GM18520 (cell line): ENCODE data around the gene OR2T11.
"Not testable (repeated sequence)": the region's sequence is repeated elsewhere in the genome, so short reads cannot be mapped to it uniquely, and the experiment has no call there.

ENCODE experiments used
- ATAC-seq: cut with Tn5 transposase; IDR thresholded peaks from one replicate; pipeline ENCODE4 v1.9.1; 2021; ENCODE audit not compliant: unreplicated experiment

OR2T11 gene

DNA sequence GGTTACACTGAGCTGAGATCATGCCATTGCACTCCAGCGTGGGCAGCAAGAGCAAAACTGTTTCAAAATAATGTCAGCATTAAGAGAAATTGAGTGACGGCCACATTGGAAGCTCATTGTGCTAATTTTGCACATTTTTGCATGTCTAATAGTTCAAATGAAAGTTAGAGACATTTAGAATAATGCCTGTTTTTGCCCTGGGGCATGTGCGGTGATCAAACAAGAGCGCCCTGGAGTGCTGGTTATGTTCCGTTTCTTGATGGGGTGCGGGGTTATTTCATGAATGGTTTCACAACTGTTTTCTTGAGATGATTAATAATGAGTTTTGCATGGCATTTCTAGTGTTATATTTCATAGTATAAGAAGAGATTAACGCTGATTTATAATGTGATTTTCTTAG lies 13.1 kb downstream of the OR2T11 start:
- ATAC-seq: no peak

DNA sequence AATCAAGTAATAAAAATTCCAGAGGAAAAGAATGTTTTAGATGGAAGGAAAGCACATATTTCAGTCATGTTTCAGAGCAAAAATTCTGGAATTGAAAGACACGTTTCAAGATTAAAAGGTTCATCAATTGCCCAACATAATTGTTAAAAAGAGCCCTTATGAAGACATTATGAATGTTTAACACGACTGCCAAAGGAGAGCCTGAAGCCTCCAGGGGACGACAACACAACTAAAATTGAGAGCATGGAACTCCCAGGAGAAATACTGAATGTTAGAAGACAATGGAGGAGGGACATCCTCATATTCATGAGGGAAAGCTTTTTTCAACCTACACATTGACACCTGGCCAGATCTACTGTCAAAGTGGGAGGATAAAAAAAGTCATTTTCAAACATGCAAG lies 16.0 kb downstream of the OR2T11 start:
- ATAC-seq: no peak

DNA sequence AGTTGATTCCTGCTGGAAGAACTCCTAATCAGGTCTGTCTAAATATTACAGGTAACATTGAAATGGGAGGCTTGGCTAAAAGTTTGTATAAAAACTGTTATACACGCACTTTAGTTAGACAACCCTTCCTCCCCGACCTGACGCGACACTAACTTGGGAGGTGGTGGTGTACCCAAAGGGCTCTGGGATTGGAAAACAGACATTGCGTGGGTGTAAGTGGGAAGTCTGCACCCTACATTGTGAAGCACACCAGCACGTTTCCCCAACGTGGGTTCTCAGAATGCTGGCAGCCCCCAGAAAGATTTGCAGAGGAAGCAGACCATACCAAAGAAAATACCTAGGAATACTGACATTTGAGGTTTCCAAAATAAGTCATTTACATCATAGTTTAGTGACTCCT lies 16.8 kb downstream of the OR2T11 start:
- ATAC-seq: no peak

DNA sequence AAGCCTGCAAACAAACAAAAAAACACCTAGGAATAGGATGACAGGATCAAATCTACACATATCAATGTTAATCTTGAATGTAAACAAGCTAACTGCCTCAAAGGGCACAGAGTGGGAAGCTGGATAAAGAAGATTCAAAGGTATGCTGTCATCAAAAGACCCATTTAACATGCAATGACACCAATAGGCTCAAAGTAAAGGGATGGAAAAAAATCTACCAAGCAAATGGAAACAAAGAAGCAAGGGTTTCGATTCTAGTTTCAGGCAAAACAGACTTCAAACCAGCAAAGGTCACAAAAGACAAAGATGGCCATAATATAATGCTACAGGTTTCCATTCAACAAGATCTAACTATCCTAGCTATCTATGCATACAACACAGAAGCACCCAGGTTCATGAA lies 21.1 kb downstream of the OR2T11 start:
- ATAC-seq: no peak

DNA sequence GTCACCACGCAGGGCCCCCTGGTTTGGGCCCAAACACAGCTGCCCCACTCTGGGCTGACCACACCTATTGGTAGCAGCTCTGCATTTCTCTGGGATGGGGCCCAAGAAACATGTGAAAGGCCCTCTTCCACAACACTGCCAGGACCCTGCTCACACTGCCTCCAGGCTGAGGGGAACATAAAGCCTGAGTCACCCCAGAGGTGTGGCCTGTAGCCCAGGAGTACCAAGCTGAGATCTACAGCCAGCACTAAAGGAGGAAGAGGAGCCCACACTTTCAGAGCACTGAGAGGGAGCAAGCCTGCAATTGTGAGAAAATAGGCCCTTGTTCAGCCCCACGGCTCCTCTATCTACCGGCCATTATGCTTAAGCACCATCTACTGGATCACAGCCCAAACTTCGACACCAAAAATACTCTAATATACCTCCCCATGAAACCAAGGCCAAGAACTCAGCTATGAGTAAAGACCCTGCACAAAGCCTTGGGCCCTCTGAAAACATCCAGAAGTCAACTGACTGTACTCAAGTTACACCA lies 22.9 kb downstream of the OR2T11 start:
- no peak for ATAC-seq

DNA sequence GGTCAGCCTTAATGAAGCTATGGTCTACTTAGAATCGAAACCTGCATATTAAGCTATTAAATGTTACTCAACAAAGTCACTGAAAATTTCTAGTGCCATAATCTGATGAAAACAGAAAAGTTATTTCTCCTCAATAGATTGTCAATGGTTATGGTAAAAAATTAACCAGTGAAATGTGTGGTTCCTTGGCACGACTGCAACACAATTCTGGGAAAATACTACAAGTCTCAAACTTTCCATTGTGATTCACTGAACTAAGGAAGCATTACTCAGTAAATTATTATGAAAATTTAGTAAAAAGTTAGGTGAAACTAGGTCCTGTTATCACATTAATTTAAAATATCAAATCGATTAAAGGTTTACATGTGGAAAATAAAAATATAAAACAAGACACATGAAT lies 24.6 kb downstream of the OR2T11 start:
- no peak for ATAC-seq

DNA sequence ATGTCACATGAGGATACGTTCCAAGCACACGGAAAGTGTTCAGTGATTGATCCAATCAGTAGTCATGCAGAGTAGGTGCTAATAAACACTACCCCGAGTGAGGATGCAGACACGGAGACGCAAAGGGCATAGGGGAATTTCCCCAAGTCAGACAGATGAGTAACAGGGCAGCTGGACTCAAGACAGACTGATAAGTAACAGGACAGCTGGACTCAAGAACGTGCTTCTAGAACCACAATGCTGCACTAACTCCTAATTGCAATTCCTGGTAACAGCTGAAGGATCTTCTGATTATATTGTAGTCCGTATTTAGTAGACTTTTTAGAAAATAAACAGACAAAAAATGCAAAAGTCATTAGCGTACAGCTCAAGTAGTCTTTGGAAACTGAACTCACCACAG lies 35.5 kb downstream of the OR2T11 start:
- ATAC-seq: no peak

DNA sequence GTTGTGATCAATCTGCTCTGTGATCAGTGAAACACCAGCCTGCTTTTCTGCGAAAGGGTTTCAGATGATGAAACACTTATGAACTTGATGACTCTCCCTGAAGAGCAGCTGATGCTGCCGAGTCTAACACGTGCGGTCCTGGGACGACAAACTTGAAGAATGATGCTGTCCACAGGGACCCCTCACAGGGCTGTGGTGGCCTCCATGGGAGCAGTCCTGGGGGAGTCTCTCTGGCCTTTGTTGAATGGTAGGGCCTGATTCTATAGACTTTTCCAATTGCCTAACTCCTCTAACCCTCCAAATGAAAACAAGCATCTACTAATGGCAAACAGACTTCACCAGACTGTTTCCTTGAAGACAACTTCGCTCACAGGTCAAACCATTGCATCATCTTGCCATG lies 37.3 kb downstream of the OR2T11 start, which contains the start of gene OR2T10:
TSS of gene OR2T10 (minus strand) at position 112 of the 400 bp plus-strand sequence. CDS start 3,932 bp downstream, outside the sequence.
- no peak for ATAC-seq

DNA sequence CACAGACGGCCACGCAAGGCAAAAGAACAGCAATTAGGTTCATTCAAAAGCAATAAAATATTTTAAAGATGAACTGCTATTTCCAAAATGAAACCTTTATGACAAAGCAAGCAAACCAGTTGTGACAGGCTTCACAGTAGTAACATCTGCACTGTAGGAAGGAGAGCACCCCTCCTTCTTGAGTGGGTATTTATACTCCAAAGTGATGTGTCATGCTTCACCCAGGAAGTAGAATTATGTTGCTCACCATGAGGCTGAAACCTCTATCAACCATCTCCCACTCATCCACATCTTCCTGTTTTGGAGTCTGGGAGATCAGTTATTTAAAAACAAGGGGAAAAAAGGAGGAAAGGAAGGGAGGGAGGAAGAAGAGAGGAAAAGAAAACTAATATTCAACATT lies 38.3 kb downstream of the OR2T11 start:
- ATAC-seq: no peak

DNA sequence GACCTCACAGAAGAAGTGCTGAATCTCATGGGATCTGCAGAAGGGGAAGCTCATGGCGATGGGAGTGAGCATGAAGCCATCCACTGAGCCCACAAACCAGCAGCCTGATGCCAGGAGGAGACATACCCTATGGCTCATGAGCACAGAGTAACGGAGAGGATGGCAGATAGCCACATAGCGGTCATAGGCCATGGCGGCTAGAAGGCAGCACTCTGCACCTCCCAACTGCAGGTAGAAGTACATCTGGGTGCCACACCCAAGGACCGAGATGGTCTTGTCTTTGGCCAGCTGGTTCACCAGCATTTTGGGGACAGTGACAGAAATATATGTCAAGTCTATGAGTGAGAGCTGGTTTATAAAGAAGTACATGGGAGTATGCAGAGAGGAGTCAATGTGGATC lies 41.7 kb downstream of the OR2T11 start:
- ATAC-seq: no peak

DNA sequence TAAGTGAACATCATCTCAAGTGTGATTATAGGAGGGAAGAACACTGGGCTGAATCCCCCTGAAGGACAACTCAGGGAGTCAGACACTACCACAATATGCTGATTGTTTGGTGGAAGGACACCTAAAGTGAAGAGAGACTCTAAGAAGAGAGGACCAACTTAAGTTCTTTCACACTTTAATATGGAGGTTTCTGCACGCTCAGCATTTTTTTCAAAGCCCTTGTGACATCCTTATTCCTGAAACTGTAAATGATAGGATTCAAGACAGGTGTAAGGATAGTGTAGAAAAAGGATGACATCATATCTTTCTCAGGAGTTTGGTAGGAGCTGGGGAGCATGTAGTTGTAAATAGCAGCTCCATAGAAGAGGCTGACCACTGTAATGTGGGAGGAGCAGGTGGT lies 42.2 kb downstream of the OR2T11 start:
- no peak for ATAC-seq

DNA sequence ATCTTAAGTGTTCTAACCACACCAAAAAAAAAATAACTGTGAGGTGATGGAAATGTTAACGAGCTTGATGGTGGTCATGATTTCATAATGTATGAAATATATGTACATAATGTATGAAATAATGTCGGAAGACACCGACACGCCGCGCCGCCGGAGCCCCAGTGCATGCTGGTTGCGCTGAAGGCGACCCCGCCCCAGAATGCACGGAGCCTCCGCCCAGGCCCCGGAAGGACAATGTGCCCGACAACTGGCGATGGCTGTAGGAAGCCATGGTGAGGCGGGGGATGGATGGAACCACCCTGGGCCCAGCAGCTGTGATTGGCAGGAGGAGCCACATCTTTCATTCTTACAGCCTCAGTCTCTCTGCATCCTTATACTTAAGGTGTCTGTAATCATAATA lies 44.8 kb downstream of the OR2T11 start:
- no peak for ATAC-seq

DNA sequence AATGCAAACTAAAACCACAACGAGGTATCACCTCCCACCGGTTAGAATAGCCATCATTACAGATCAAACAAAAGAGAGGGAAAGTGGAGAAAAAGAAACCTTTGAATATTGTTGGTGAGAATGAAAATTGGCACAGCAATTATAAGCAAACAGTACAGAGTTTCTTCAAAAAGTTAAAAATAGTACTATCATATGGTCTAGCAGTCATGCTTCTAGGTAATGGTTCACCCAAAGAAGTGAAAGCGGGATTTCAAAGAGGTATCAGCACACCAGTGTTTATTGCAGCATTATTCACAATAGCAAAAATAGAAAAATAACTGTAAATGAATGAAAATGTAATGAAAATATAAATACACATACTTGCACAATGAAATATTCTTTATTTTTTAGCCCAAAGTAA lies 45.6 kb downstream of the OR2T11 start:
- ATAC-seq: no peak

DNA sequence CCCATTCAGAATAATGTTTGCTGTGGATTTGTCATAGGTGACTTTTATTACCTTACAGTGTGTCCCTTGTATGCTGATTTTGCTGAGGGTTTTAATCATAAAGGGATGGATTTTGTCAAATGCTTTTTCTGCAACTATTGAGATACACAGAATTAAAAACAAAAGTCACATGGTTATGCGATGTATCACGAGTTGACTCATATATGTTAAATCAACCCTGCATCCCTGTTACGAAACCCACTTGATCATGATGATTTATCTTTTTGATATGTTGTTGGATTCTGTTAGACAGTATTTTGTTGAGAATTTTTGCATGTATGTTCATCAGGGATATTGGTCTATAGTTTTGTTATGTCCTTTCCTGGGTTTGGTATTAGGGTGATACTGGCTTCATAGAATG lies 49.6 kb downstream of the OR2T11 start:
- ATAC-seq: no peak

DNA sequence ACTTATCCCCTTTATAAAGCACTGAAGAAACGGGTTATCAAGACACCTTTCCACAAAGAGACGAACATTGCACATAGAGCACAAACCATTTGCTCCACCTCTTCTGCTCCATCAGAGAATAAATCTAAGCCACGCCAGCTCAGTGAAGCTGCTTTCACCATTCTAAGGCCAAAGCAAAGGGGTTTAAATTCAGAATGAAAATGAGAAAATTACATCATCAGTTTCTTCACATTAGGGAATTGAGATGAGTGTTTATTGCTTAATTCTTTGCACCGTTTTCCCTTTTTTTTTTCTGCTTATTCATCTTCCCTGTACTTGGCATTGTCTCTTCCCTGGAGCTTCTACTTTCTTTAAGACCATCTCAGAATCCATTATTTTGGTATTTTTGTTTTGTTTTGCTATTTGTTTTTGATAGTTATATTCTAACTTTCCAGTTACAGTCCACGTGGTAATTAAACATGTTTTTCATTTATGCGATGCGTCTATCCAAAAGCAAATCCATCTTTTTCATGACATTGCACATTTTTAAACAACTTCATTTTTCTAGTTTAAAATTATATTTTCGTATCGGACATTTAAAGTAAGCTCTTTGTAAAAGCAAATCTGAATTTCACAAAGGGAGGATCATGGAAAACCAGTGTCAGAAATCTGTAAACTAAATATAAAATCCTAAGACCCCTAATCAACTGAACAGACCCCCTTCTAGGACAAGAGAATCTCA lies 58.5 kb downstream of the OR2T11 start:
- ATAC-seq: no peak

DNA sequence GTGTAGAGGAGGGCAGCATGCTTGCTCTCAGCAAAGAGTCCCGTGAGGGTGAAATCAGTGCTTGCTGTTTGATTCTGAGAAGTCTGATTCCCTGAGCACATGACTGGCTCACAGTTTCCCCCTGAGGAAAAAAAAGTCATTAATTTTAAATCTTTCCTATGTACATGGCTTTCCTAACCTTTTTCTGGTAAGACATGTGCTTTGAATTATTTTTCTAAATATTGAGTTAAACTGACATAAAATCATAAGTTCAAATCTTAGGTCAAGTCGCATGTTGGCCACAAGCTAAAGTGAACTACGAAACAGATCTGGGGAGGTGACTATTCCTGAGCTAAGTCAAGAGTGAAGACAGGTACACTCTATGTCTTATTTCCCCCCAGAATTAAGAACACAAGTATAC lies 60.2 kb downstream of the OR2T11 start, which contains the start of gene OR2T34:
TSS of gene OR2T34 (minus strand) at position 101 of the 400 bp plus-strand sequence. CDS start at position 101, 0 bp downstream.
- not testable (repeated sequence) for ATAC-seq

DNA sequence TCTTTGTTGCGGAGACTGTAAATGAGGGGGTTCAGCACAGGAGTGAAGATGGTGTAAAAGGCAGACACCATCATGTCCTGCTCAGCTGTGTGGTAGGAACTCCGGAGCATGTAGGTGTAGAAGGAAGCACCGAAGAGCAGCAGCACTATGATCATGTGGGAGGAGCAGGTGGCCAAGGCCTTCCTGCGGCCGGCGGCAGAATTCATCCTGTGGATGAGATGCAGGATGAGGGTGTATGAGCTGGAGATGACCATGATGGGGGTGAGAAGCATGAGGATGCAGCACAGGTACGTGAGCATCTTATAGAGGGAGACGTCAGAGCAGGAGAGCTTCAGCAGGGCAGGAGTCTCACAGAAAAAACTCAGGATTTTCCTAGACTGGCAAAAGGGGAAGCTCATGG lies 61.0 kb downstream of the OR2T11 start:
- not testable (repeated sequence) for ATAC-seq
